Brain microvascular endothelial cell (primary cell): Measurements from ENCODE around the gene ZFP69B.

Source experiments
- DNase-seq: peaks from one replicate; pipeline ENCODE4 v3.0.0-alpha.2; 2020
- H3K27ac ChIP-seq: fragments of 250-450 bp; sonication (Bioruptor Pico); 2 replicates; pipeline ENCODE4 v1.5.1; 2020; ENCODE audit warnings: mild to moderate bottlenecking, moderate library complexity
- H3K27me3 ChIP-seq: fragments of 250-450 bp; sonication (Bioruptor Pico); replicated peaks from 2 replicates; pipeline ENCODE4 v1.5.1; 2020; ENCODE audit warnings: mild to moderate bottlenecking
- H3K36me3 ChIP-seq: fragments of 250-450 bp; sonication (Bioruptor Pico); replicated peaks from 2 replicates; pipeline ENCODE4 v1.5.1; 2020; ENCODE audit warnings: mild to moderate bottlenecking
- H3K4me3 ChIP-seq: 2 replicates; pipeline ENCODE4 v1.5.1; 2011; ENCODE audit warnings: low read depth, mild to moderate bottlenecking, control low read depth, low read length, moderate library complexity
- CTCF ChIP-seq: IDR thresholded peaks from 2 replicates; pipeline ENCODE4 v1.5.1; 2011; ENCODE audit warnings: low read depth, mild to moderate bottlenecking, moderate library complexity, low read length, control low read depth, inconsistent platforms; ENCODE audit errors: missing control alignments
- in situ Hi-C: cut with HindIII; loops from 2 replicates; pipeline ENCODE4 v1.10.0; 2017; ENCODE audit warnings: low sequenced_read_pairs, low pct_ligation_motif_present

Gene ZFP69B

GRCh38 chr1:40431385-40431784 lies 18.9 kb upstream of the ZFP69B start:
- H3K36me3 ChIP-seq: no peaks in the 10 kb centered on the region
- DNase-seq: no peak
- no peak for TF ChIP-seq CTCF
- no peaks in the 10 kb centered on the region for H3K27me3 ChIP-seq
- in situ Hi-C loops: no loop called here
- H3K4me3 ChIP-seq: no peak overlapping the region
- H3K27ac ChIP-seq: no peak overlapping the region

DNA sequence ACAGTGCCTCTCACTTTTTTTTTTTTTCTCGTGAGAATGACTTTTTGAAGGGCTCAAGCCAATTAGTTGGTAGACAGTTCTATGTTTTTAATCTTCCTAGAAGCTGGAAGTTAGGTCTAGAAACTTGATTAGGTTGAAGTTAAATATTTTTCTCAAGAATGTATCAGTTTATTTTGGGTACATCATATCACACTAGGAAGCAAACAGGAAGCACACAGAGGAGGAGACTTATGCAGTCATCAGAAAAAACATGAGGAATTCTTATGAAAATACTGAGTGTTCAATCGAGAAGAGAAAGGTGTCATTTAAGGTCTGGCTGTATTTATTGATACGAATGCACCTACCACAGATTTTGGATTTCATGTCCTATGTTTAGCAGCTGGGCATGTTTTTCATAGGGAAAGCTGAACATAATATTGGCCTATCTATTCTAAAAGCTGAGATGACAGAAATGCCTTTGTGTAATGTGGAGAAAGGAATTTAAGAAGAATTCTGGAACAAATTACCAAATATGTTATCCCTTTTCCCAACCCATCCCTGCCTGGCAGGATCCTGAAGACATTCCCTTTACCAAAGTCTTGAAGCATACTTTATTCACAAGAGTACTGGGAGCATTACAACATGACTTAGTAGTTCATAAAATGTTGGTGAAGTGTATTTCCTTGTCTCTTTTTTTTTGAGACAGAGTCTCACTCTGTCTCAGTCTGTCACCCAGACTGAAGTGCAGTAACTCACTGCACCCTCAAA lies 17.5 kb upstream of the ZFP69B start:
- Histone ChIP-seq H3K4me3 (no peak overlapping the region), H3K36me3 (no peaks in the 10 kb centered on the region), H3K27me3 (no peaks in the 10 kb centered on the region), H3K27ac (no peak overlapping the region)
- no peak for DNase-seq
- TF ChIP-seq CTCF: no peak
- in situ Hi-C loops: no loop called here

GRCh38 chr1:40435471-40435870 lies 14.8 kb upstream of the ZFP69B start:
- no peak for TF ChIP-seq CTCF
- DNase-seq: peak; percentile 11
- Histone ChIP-seq H3K27me3 (no peaks in the 10 kb centered on the region), H3K4me3 (no peak overlapping the region), H3K27ac (no peak overlapping the region), H3K36me3 (no peaks in the 10 kb centered on the region)
- in situ Hi-C loops: no loop called here

DNA sequence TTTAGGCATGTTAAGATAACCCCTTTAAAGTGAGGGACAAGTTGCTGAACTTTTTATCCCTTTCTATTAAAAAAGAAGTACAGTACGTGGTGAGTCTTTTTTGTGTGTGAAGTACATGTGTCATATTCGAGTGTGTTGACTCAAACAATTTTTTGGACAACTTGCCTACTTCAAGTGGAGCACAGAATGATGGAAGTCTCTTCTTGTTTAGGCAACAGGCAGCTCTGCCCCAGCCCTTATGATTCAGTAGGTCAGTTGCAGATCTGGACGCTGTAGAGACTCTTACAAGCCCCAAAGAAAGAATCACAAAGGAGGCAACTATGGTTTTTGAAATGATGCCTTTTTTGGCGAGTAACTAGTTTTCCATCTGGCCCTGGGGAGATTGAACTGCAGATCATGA lies 14.4 kb upstream of the ZFP69B start:
- Histone ChIP-seq H3K27me3 (no peaks in the 10 kb centered on the region), H3K36me3 (no peaks in the 10 kb centered on the region), H3K4me3 (no peak overlapping the region), H3K27ac (no peak overlapping the region)
- TF ChIP-seq CTCF: no peak
- DNase-seq: no peak
- in situ Hi-C loops: no loop called here

DNA sequence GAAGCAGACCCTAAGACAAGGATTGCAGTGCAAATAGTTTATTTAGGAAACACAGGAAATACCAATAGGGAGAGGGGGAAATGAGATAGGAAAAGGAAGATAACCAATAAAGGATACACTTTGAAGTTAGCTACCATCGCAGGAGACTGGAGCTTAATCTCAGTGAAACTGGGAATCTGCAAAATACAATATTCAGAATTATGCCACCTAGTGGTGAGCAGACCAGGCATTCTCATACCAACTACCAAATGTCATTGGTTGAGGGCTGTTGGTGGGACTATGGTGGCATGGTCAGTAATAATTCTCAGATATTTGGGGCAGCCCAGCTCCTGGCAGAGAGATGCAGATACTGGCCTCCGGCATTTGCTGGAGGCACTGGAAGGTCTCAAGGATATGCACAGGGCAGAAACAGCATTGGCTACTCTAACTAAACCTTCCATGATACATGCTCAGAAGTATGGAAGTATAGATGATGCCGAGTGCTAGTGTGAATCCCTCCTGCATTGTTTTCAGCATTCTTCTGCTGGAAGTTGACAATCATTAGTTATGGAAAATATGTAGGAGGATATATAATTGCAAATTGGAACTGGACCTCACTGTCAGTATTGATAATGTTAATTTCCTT lies 11.8 kb upstream of the ZFP69B start:
- Histone ChIP-seq H3K27ac (no peak overlapping the region), H3K4me3 (no peak overlapping the region), H3K27me3 (no peaks in the 10 kb centered on the region), H3K36me3 (no peaks in the 10 kb centered on the region)
- DNase-seq: peak; percentile 29
- in situ Hi-C loops: no loop called here
- peak; percentile 76 for TF ChIP-seq CTCF
